Large intestine (tissue), 3 donors: ENCODE results near the gene STK32A. TPM values are rescaled to one million over a fixed set of nuclear protein-coding genes. Genes with fewer than 3 reads are reported as not detected.

ENCODE experiments used
- DNase-seq, 2 donors: peaks; one replicate each; pipeline versions ENCODE4 v3.0.0 to v3.0.0-alpha.2; 2013
- H3K27ac ChIP-seq: one replicate; pipeline ENCODE4 v1.5.1; 2013; ENCODE audit warnings: low read length
- H3K27me3 ChIP-seq: 2 replicates; pipeline ENCODE4 v1.6.1; 2013; ENCODE audit warnings: low read length; ENCODE audit not compliant: control insufficient read depth, insufficient read depth
- H3K36me3 ChIP-seq: 2 replicates; pipeline ENCODE4 v1.6.1; 2013; ENCODE audit warnings: low read length; ENCODE audit not compliant: control insufficient read depth, insufficient read depth
- H3K4me1 ChIP-seq: one replicate; pipeline ENCODE4 v1.6.1; 2013; ENCODE audit warnings: low read length; ENCODE audit not compliant: control insufficient read depth, insufficient read depth
- H3K4me3 ChIP-seq: one replicate; pipeline ENCODE4 v1.5.1; 2013; ENCODE audit warnings: low read length
- H3K9me3 ChIP-seq: one replicate; pipeline ENCODE4 v1.6.1; 2013; ENCODE audit warnings: mild to moderate bottlenecking, low read depth, low read length, moderate library complexity; ENCODE audit not compliant: control insufficient read depth
- WGBS: methylation state at CpG from one replicate; pipeline ENCODE4 v1.1.5; 2013; ENCODE audit warnings: low lambda C conversion rate; ENCODE audit not compliant: insufficient coverage; 5-methylcytosine and 5-hydroxymethylcytosine counted together
- polyA plus RNA-seq: library from polyadenylated mRNA; unstranded; fragments of 120-200 nt; gene quantifications from one replicate; pipeline ENCODE4 v1.2.1, GENCODE V29; 2013

The STK32A gene
- polyA plus RNA-seq, 1 donor = 3.3 TPM

DNA sequence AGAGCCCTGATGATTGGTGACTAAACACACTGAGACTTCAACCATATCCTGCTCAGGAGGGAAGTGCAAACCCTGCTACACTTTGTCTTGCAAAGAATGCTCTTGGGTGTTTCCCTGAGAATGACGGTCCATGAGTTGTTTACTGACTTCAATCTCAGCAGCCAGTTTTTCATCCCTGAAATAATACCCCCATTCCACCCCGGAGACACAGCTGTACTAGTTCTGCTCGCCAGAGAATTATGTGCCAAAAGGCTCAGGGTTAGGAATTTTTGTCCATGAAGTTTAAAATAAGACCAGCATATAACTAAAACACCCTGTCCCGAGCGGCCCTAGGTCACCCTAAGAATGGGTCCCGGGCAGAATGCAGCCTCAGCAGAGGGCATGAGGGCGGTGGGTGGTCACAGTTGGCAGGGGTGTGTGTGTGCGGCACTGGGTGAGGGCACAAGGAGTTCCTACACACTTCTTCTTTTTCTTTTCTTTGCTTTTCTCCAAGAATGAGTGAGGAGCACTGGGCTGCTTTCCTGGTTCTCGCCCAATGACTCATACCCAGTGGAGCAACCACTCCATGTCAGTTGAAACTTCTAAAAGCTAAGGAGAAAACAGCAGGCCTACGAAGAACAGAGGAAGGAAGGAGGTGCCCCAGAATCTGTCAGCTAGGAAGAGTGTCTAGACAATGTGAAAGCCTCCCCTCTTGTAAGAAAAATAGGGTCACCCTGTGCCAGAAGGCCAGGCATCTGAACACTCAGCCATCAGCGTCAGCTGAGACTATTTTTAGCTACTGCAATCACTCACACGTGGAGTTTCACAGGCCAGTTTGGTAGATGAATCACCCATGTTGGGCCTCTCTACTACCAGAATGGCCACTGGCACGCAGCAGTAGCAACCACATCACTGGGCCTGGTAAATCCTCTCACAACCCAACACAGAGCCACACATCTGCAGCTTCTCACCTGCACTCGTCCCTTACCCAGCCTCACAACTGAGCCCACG lies 169.1 kb downstream of the STK32A start:
- 90% methylated on average over 2 of the region's 15 CpGs for WGBS
- DNase-seq = no peak
- no peaks in the 10 kb centered on the region for H3K9me3 ChIP-seq
- H3K36me3 ChIP-seq = peaks cover 14% of the 10 kb centered on the region
- no peak overlapping the region for H3K4me3 ChIP-seq
- no peak overlapping the region for H3K27ac ChIP-seq
- H3K4me1 ChIP-seq = peaks cover 12% of the 10 kb centered on the region
- no peaks in the 10 kb centered on the region for H3K27me3 ChIP-seq

DNA sequence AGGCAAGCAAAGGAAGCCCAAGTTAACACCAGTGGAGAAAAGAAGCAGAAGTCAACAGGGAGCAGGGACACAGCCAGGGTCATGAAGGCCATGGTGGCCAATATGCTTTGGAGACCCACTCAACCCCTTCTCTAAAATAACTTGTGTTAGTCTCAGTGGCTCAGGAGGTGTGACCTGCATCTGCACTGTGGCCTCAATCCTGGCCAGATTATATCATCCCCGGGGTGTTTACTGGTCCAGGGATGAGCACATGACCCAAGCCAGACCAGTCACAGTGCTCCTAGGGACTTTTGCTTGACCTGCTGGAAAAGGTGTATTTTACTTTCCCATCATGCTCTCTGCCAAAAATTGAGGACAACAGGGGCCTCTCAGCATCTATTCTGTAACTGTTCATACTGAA lies 169.9 kb downstream of the STK32A start:
- Histone ChIP-seq H3K4me3 (no peak overlapping the region), H3K36me3 (peaks cover 14% of the 10 kb centered on the region), H3K27me3 (no peaks in the 10 kb centered on the region), H3K9me3 (no peaks in the 10 kb centered on the region), H3K4me1 (peaks cover 12% of the 10 kb centered on the region), H3K27ac (no peak overlapping the region)
- WGBS = no CpG with 5 or more reads among the region's 1 CpG
- no peak for DNase-seq

DNA sequence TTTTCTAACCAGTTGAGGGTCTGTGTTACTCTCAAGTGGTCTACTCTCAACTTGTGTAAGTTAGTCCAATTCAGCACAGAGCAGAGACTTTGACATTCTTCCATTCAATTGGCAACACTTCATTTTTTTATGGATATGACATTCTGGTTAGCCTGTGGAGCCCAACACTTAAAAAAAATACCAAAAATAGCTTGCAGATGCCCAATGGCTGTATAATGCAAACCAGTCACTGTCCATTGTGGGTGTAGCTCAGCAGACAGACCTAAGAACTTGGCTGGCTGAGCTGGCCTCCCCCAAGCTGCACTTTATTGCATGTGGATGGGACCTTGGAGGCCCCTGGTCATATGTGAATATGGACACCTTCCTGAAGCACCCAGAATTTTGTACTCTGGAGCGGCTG lies 171.8 kb downstream of the STK32A start:
- peaks cover 5% of the 10 kb centered on the region for H3K4me1 ChIP-seq
- H3K4me3 ChIP-seq = no peak overlapping the region
- H3K27ac ChIP-seq = no peak overlapping the region
- H3K9me3 ChIP-seq = no peaks in the 10 kb centered on the region
- no CpG with 5 or more reads among the region's 1 CpG for WGBS
- DNase-seq = no peak
- peaks cover 7% of the 10 kb centered on the region for H3K36me3 ChIP-seq
- no peaks in the 10 kb centered on the region for H3K27me3 ChIP-seq

DNA sequence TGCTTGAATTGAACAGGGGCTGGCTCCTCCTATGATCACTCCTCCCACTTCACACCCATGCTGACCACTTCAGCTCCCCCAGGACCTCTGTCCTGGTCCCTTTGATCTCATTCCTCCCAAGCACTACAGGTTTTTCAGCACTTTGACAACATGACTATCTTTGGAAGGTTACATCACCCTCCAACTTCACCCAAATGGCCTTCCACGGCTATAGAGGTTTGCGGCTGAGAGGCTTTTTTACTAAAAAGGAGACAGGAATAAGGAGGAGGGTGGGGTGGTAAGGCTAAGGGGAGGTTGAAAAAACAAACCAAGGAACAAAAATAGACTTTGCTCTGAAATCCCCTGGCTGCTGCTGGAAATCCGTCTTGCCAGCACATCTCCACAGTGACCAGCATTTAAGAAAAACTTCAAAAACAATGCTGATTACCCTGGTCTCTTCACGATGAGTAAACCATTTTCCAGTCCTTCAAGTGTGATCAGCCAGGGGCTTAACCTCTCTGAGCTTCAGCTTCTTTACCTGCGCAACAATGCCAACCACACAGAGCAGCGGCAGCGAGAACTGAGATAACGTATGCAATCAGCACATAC lies 172.4 kb downstream of the STK32A start:
- no peak overlapping the region for H3K4me3 ChIP-seq
- H3K4me1 ChIP-seq = peaks cover 5% of the 10 kb centered on the region
- no peak overlapping the region for H3K27ac ChIP-seq
- WGBS = 40% methylated on average over 1 of the region's 8 CpGs
- H3K27me3 ChIP-seq = no peaks in the 10 kb centered on the region
- H3K36me3 ChIP-seq = peaks cover 7% of the 10 kb centered on the region
- no peaks in the 10 kb centered on the region for H3K9me3 ChIP-seq
- no peak for DNase-seq

DNA sequence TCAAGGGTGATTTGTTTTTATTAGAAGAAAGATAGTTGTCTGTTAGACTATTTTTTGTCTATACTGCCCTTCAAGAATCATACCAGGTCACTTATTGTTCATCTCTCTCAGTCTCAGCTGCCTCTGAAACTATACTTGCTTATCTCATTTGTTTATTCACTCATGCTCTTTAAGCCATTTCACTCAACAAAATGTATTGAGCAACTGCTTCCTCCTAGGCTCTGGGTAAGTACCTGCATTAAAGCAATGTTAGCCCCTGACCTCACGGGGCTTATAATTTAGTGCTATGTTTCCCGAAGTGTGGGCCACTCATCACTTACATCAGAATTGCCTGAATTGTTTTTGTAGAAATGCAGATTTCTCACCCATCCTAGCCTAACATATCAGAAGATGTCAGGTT lies 174.2 kb downstream of the STK32A start:
- Histone ChIP-seq H3K4me3 (no peak overlapping the region), H3K4me1 (peaks cover 5% of the 10 kb centered on the region), H3K36me3 (peaks cover 7% of the 10 kb centered on the region), H3K27ac (no peak overlapping the region), H3K27me3 (no peaks in the 10 kb centered on the region), H3K9me3 (no peaks in the 10 kb centered on the region)
- WGBS = no CpG with 5 or more reads among the region's 2 CpGs
- DNase-seq = no peak

DNA sequence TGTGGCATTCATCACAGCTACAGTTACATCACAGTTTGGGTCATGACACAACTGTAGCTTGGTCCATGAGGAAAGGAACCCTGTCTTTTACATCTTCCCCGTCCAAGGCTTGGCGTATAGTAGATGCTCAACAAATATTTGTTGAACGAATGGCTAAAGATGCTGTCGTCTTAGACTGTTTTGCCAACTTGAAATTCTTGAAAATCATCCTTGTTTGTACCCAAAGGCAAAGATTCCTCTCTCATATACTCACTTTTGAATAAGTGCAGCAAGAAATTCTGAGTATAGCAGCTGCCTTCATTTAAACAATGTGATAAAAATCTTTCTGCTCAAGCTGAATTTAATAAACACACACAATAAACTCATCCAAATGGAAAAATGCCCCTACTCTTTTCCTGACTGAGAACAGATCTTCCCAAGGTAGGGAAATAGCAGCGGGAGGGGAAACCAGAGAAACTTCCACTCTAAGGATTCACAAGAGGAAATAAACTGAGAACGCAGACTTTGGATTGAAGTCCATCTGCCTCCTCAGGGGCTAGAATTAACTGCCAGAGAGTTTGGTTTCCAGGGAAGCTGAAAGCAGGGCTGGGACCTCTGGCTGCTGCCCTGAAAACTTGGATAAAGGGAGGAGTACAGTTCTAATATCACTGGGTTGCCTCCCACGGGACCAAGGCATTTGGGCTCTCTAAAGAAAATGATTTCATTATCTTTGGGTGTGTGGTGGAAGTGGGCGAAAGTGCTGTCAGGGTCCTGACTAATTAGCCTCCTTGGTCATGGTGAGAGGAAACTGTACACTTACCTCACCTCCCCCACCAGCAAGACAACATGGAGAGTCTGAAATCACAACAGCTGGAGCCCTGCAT lies 175.9 kb downstream of the STK32A start:
- Histone ChIP-seq H3K4me1 (peaks cover 5% of the 10 kb centered on the region), H3K4me3 (no peak overlapping the region), H3K36me3 (peaks cover 8% of the 10 kb centered on the region), H3K27me3 (no peaks in the 10 kb centered on the region), H3K27ac (no peak overlapping the region), H3K9me3 (no peaks in the 10 kb centered on the region)
- no CpG with 5 or more reads among the region's 8 CpGs for WGBS
- peak in 1 of 2 donors; percentile 46 for DNase-seq

DNA sequence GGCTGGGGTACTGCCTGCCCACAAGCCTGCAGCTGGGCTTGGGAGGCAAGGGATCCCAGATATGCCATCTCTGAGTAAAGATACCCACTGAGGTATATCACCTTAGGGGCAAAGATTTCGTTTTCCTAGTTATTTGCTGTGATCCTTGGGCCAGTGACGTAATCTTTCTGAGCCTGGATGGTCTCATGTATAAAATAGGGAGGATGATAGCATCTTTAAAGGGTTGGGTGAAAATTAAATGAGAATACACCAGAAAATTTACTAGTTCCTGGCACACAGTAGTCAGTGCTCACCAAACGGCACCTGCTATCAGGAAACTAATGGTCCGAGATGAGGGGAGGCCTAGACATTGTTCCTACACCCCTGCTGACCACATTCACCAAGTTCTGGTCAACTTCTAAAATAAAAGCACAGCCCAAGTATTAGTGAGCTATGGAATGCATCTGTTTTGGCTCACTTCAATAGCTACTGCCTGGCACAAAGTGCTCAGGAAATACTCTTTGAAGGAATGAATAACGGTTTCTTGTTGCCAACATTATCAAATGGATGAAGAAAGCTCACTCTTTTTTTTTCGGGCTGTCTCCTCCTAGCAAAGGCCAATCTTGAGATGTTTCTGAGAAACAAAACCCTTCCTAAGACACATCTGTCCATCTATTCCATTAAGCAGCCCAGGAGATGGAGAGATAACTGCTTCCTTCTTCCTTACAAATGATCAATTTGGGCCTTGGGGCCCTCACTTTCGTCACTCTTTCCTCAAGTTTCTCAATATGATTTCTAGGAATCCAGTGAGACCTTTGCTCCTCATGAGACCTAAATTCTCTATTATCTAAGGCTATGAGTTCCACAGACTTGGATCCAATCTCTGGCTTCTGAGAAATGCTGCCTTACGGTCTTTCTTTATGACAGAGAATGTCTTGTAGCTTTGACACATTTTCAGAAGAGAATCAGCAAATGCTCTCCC lies 176.8 kb downstream of the STK32A start:
- 39% methylated on average over 2 of the region's 8 CpGs for WGBS
- H3K4me3 ChIP-seq = no peak overlapping the region
- H3K36me3 ChIP-seq = peaks cover 8% of the 10 kb centered on the region
- no peaks in the 10 kb centered on the region for H3K27me3 ChIP-seq
- no peak overlapping the region for H3K27ac ChIP-seq
- peak; percentile 44 to 62 for DNase-seq
- peaks cover 9% of the 10 kb centered on the region for H3K4me1 ChIP-seq
- H3K9me3 ChIP-seq = no peaks in the 10 kb centered on the region

DNA sequence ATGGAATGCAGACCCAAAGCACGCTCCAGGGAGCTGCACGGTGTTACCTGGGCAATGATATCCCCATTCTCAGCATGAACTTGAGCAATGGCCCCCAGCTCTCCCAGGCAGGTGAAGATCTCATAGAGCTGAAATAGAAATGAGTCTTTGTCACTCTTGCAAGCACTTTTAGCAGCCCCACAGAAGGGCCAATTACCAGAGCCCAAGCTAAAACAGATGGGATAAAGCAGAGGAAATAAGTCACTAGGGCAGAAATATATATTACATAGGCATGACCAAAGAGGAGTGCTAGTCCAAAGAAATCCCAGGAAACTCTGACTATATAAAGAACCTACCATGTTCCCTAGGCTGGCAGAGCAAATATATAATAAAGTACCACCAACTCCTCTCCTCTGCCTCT lies 177.7 kb downstream of the STK32A start:
- Histone ChIP-seq H3K4me1 (peaks cover 18% of the 10 kb centered on the region), H3K27ac (no peak overlapping the region), H3K36me3 (peaks cover 6% of the 10 kb centered on the region), H3K4me3 (no peak overlapping the region), H3K27me3 (no peaks in the 10 kb centered on the region), H3K9me3 (no peaks in the 10 kb centered on the region)
- DNase-seq = no peak
- no CpG with 5 or more reads among the region's 2 CpGs for WGBS

DNA sequence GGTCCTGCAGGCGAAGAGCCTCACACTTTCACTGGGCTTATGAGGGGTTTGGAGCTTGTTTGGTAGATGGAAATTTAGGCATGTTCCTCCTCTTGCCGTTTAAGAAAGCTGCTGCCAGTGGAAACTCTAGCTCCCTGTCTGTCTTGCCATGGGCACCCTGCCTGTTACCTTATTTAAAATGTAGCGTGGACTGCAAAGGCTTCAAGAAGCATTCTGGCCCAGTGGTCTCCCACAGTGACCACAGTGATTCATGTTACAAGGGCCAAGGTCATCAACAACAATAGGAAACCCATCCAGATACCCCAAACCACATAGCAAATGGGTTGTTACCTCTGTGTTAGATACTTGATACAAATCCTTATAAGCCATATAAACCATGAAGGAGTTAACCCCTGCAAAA lies 178.4 kb downstream of the STK32A start:
- Histone ChIP-seq H3K27ac (no peak overlapping the region), H3K9me3 (no peaks in the 10 kb centered on the region), H3K4me3 (no peak overlapping the region), H3K27me3 (no peaks in the 10 kb centered on the region), H3K36me3 (peaks cover 6% of the 10 kb centered on the region), H3K4me1 (peaks cover 24% of the 10 kb centered on the region)
- no peak for DNase-seq
- WGBS = no CpG with 5 or more reads among the region's 3 CpGs
